ELR (cell line): ENCODE measurements around the gene PPM1N.

Source experiments
- DNase-seq: peaks from one replicate; pipeline ENCODE4 v3.0.0-alpha.2; 2015; ENCODE audit warnings: low read depth

Gene PPM1N

GRCh38 chr19:45470762-45471081 lies 27.5 kb upstream of the PPM1N start:
- DNase-seq = no peak

- DNase-seq = no peak
Observed at GRCh38 chr19:45471111-45471930, 26.9 kb upstream of the PPM1N start.

- DNase-seq = no peak
Observed at GRCh38 chr19:45471931-45472562, 26.2 kb upstream of the PPM1N start.

GRCh38 chr19:45472563-45473366 lies 25.5 kb upstream of the PPM1N start:
- no peak for DNase-seq

- DNase-seq = no peak
Observed at GRCh38 chr19:45473367-45473681, 24.9 kb upstream of the PPM1N start.

- DNase-seq = no peak
Observed at GRCh38 chr19:45473682-45474605, 24.3 kb upstream of the PPM1N start.

- no peak for DNase-seq
Observed at GRCh38 chr19:45474606-45475521, 23.4 kb upstream of the PPM1N start.

- DNase-seq = no peak
Observed at GRCh38 chr19:45475537-45476291, 22.5 kb upstream of the PPM1N start.

GRCh38 chr19:45476304-45476703 lies 21.9 kb upstream of the PPM1N start:
- no peak for DNase-seq

GRCh38 chr19:45477186-45477585 lies 21.1 kb upstream of the PPM1N start:
- DNase-seq = no peak

GRCh38 chr19:45477713-45478453 lies 20.4 kb upstream of the PPM1N start:
- peak; percentile 89 for DNase-seq

- peak; percentile 89 for DNase-seq
Observed at GRCh38 chr19:45478454-45479238, 19.6 kb upstream of the PPM1N start.

- DNase-seq = no peak
Observed at GRCh38 chr19:45483033-45483432, 15.2 kb upstream of the PPM1N start.

- peak; percentile 48 for DNase-seq
Observed at GRCh38 chr19:45484273-45484945, 13.8 kb upstream of the PPM1N start.

- peak; percentile 96 for DNase-seq
Observed at GRCh38 chr19:45485305-45486077, 12.8 kb upstream of the PPM1N start.

GRCh38 chr19:45488708-45489107 lies 9.5 kb upstream of the PPM1N start:
- DNase-seq = no peak

- no peak for DNase-seq
Observed at GRCh38 chr19:45489216-45489855, 8.9 kb upstream of the PPM1N start.
